Measurements from ENCODE around the gene LZTFL1. TPM values are rescaled to one million over a fixed set of nuclear protein-coding genes. Genes with fewer than 3 reads are reported as not detected.

The LZTFL1 gene
- polyA plus RNA-seq, 1 donor, result 69.8 TPM

Other genes starting within 250 kb of the LZTFL1 start
- 19.0 TPM for gene LIMD1, start 247.4 kb downstream of the LZTFL1 start, polyA plus RNA-seq (ENCODE audit: insufficient read length)
- gene SACM1L, start 152.7 kb downstream of the LZTFL1 start, polyA plus RNA-seq (ENCODE audit: insufficient read length), result 87.8 TPM
- gene SLC6A20, start 45.6 kb downstream of the LZTFL1 start, polyA plus RNA-seq (ENCODE audit: insufficient read length), result 0.37 TPM
- gene CCR9, start 44.4 kb upstream of the LZTFL1 start, polyA plus RNA-seq (ENCODE audit: insufficient read length), result 0.05 TPM
- 0.63 TPM for gene CXCR6, start 101.3 kb upstream of the LZTFL1 start, polyA plus RNA-seq (ENCODE audit: insufficient read length)
- 17.5 TPM for gene FYCO1, start 153.7 kb upstream of the LZTFL1 start, polyA plus RNA-seq (ENCODE audit: insufficient read length)
- gene XCR1, start 185.4 kb upstream of the LZTFL1 start, polyA plus RNA-seq (ENCODE audit: insufficient read length), result 0.15 TPM

Measured in left kidney (tissue), 1 donor.